GM19324 (cell line): ENCODE results near the gene SASS6.
"Not testable (repeated sequence)": the region's sequence is repeated elsewhere in the genome, so short reads cannot be mapped to it uniquely, and the experiment has no call there.

Experiments
- ATAC-seq: cut with Tn5 transposase; IDR thresholded peaks from one replicate; pipeline ENCODE4 v1.9.1; 2021; ENCODE audit warnings: mild to moderate bottlenecking, moderate library complexity; ENCODE audit not compliant: unreplicated experiment, low FRiP score

The SASS6 gene

GRCh38 chr1:100051401-100051800 is 81.3 kb downstream of the SASS6 start:
- no peak for ATAC-seq

- no peak for ATAC-seq
These were observed 82.6 kb downstream of the SASS6 start for GRCh38 chr1:100050139-100050538.

- ATAC-seq = not testable (repeated sequence)
These were observed 85.5 kb downstream of the SASS6 start for GRCh38 chr1:100047235-100047708.

- ATAC-seq = no peak
These were observed 87.5 kb downstream of the SASS6 start for GRCh38 chr1:100045206-100045605.

GRCh38 chr1:100039591-100039990 is 93.1 kb downstream of the SASS6 start:
- ATAC-seq = no peak

- ATAC-seq = peak; percentile 55
These were observed 94.0 kb downstream of the SASS6 start for GRCh38 chr1:100038660-100039287.

GRCh38 chr1:100037927-100038659 is 94.6 kb downstream of the SASS6 start:
- ATAC-seq = peak; percentile 90

GRCh38 chr1:100037656-100037926 is 95.1 kb downstream of the SASS6 start:
- no peak for ATAC-seq

- ATAC-seq = peak; percentile 2
These were observed 95.7 kb downstream of the SASS6 start for GRCh38 chr1:100036718-100037655.

- ATAC-seq = no peak
These were observed 97.5 kb downstream of the SASS6 start for GRCh38 chr1:100035214-100035613.

GRCh38 chr1:100034470-100034869 is 98.3 kb downstream of the SASS6 start:
- ATAC-seq = no peak
